A549 (cell line): ENCODE results near the gene EPC2. TPM values are rescaled to one million over a fixed set of nuclear protein-coding genes. Genes with fewer than 3 reads are reported as not detected.

Experiments
- ATAC-seq, 2 experiments: fragments of 200-7000 bp in 1 of 2; fragments of >200 bp in 1 of 2; cut with Nextera tagmentation in 1 of 2; cut with Tn5 transposase in 1 of 2; 3 replicates each; pipeline versions ENCODE4 v1.8.0 to v1.9.1; 2018 to 2020; ENCODE audit warnings: mild to moderate bottlenecking in 1 of 2, moderate library complexity in 1 of 2
- CTCF ChIA-PET: fragments of 300-600 bp; sonication (Branson Sonifier 250); formaldehyde crosslinking; extraction: SDS; loops from one replicate; lab custom pipeline; 2021; ENCODE audit warnings: antibody characterized with exemption, inconsistent platforms; lab: Yijun Ruan, JAX
- POLR2A ChIA-PET: fragments of 350-600 bp; formaldehyde crosslinking; extraction: SDS; loops from one replicate; lab custom pipeline; 2021; ENCODE audit warnings: antibody characterized with exemption, inconsistent platforms; lab: Yijun Ruan, JAX
- DNase-seq, 2 experiments: peaks; one replicate each; pipeline versions ENCODE4 v3.0.0 to v3.0.0-alpha.2; 2011 to 2016; ENCODE audit warnings: low read depth in 1 of 2, low spot score in 1 of 2
- FAIRE-seq: peaks from 2 replicates; lab custom pipeline; 2011; peaks lifted over from hg19 to GRCh38; lab: Jason Lieb, UNC
- H3K27ac ChIP-seq, 2 experiments: fragments of >200 bp; sonication (Bioruptor Twin); formaldehyde crosslinking; 3 replicates each; pipeline ENCODE4 v1.5.1; 2016 to 2017
- H3K4me1 ChIP-seq: fragments of >200 bp; sonication (Bioruptor Twin); formaldehyde crosslinking; 3 replicates; pipeline ENCODE4 v1.6.1; 2016
- H3K4me2 ChIP-seq: fragments of >200 bp; sonication (Bioruptor Twin); formaldehyde crosslinking; 3 replicates; pipeline ENCODE4 v1.6.1; 2016
- H3K4me3 ChIP-seq: fragments of >200 bp; sonication (Bioruptor Twin); formaldehyde crosslinking; 3 replicates; pipeline ENCODE4 v1.5.1; 2016
- H3K9me3 ChIP-seq: fragments of >200 bp; sonication (Bioruptor Twin); formaldehyde crosslinking; 3 replicates; pipeline ENCODE4 v1.6.1; 2016
- BCL3 ChIP-seq: fragments of >200 bp; sonication (Bioruptor Twin); formaldehyde crosslinking; IDR thresholded peaks from 3 replicates; pipeline ENCODE4 v1.6.1; 2016
- CBX2 ChIP-seq: fragments of 200-600 bp; sonication (generic); IDR thresholded peaks from 2 replicates; pipeline ENCODE4 v1.6.1; 2016; ENCODE audit warnings: low read depth, mild to moderate bottlenecking, borderline replicate concordance
- CHD2 ChIP-seq: fragments of 150-350 bp; IDR thresholded peaks from 2 replicates; pipeline ENCODE4 v1.6.1; 2014; ENCODE audit warnings: low read length; ENCODE audit not compliant: partially characterized antibody
- CTCF ChIP-seq: fragments of >200 bp; sonication (Bioruptor Twin); formaldehyde crosslinking; IDR thresholded peaks from 3 replicates; pipeline ENCODE4 v1.5.1; 2016
- EHF ChIP-seq: fragments of 250-450 bp; sonication (Bioruptor Pico); IDR thresholded peaks from 2 replicates; pipeline ENCODE4 v1.5.0; 2020; ENCODE audit warnings: mild to moderate bottlenecking
- EHMT2 ChIP-seq: fragments of 200-600 bp; sonication (generic); IDR thresholded peaks from 2 replicates; pipeline ENCODE4 v1.6.1; 2016; ENCODE audit warnings: antibody characterized with exemption, low read depth, mild to moderate bottlenecking, moderate library complexity
- EP300 ChIP-seq, 2 experiments: fragments of >200 bp; sonication (Bioruptor Twin); formaldehyde crosslinking; IDR thresholded peaks; 2 replicates in 1 of 2; 3 replicates in 1 of 2; pipeline ENCODE4 v1.6.1; 2016 to 2017
- FOSB ChIP-seq: fragments of 250-450 bp; sonication (Bioruptor Pico); IDR thresholded peaks from 2 replicates; pipeline ENCODE4 v1.5.0; 2020; ENCODE audit warnings: mild to moderate bottlenecking, moderate library complexity
- FOSL2 ChIP-seq, 2 experiments: fragments of 450-650 bp in 1 of 2; fragments of >200 bp in 1 of 2; sonication (Bioruptor Twin) in 1 of 2; formaldehyde crosslinking; IDR thresholded peaks; 2 replicates each; pipeline versions ENCODE4 v1.5.0 to v1.6.1; 2016 to 2020; ENCODE audit warnings: mild to moderate bottlenecking in 1 of 2, moderate library complexity in 1 of 2
- GATA3 ChIP-seq: IDR thresholded peaks from 2 replicates; pipeline ENCODE4 v1.6.1; 2012; ENCODE audit warnings: borderline replicate concordance
- HDAC2 ChIP-seq: fragments of 200-600 bp; sonication (generic); IDR thresholded peaks from 2 replicates; pipeline ENCODE4 v1.6.1; 2016
- HEYL ChIP-seq: fragments of 250-450 bp; sonication (Bioruptor Pico); IDR thresholded peaks from 2 replicates; pipeline ENCODE4 v1.8.0; 2021; ENCODE audit warnings: mild to moderate bottlenecking, moderate library complexity
- HMGXB4 ChIP-seq: fragments of 250-450 bp; sonication (Bioruptor Pico); IDR thresholded peaks from 2 replicates; pipeline ENCODE4 v1.5.0; 2021; ENCODE audit warnings: mild to moderate bottlenecking, moderate library complexity, borderline replicate concordance
- HOXB13 ChIP-seq: fragments of 250-450 bp; sonication (Bioruptor Pico); IDR thresholded peaks from 2 replicates; pipeline ENCODE4 v1.5.0; 2020; ENCODE audit warnings: low read depth, mild to moderate bottlenecking, moderate library complexity
- HOXB5 ChIP-seq: fragments of 250-450 bp; sonication (Bioruptor Pico); IDR thresholded peaks from 2 replicates; pipeline ENCODE4 v1.5.0; 2020; ENCODE audit warnings: mild to moderate bottlenecking, moderate library complexity
- JUN ChIP-seq, 2 experiments: fragments of >200 bp; sonication (Bioruptor Twin); formaldehyde crosslinking; IDR thresholded peaks; 2 replicates in 1 of 2; 3 replicates in 1 of 2; pipeline ENCODE4 v1.6.1; 2016 to 2017
- KDM1A ChIP-seq: fragments of 200-600 bp; sonication (generic); IDR thresholded peaks from 2 replicates; pipeline ENCODE4 v1.6.1; 2016; ENCODE audit warnings: low read depth, mild to moderate bottlenecking
- MAX ChIP-seq: IDR thresholded peaks from 2 replicates; pipeline ENCODE4 v1.6.1; 2012
- MAZ ChIP-seq: fragments of 150-350 bp; IDR thresholded peaks from 2 replicates; pipeline ENCODE4 v1.6.1; 2014; ENCODE audit warnings: antibody characterized with exemption, low read depth, low read length, borderline replicate concordance
- NR3C1 ChIP-seq: fragments of >200 bp; sonication (Bioruptor Twin); formaldehyde crosslinking; IDR thresholded peaks from 3 replicates; pipeline ENCODE4 v1.6.1; 2017
- PBX3 ChIP-seq: IDR thresholded peaks from 2 replicates; pipeline ENCODE4 v1.6.1; 2012
- PHF8 ChIP-seq: fragments of 200-600 bp; sonication (generic); IDR thresholded peaks from 2 replicates; pipeline ENCODE4 v1.6.1; 2016; ENCODE audit warnings: low read depth, mild to moderate bottlenecking, antibody characterized with exemption, moderate library complexity, borderline replicate concordance
- POLR2A ChIP-seq: IDR thresholded peaks from 2 replicates; pipeline ENCODE4 v1.6.1; 2012; ENCODE audit warnings: mild to moderate bottlenecking, low read length
- RAD21 ChIP-seq, 2 experiments: fragments of >200 bp in 1 of 2; sonication (Bioruptor Twin) in 1 of 2; formaldehyde crosslinking in 1 of 2; IDR thresholded peaks in 1 of 2; conservative IDR thresholded peaks in 1 of 2; 2 replicates in 1 of 2; 3 replicates in 1 of 2; pipeline ENCODE4 v1.6.1; 2012 to 2018; ENCODE audit warnings: inconsistent platforms in 1 of 2
- RARB ChIP-seq: fragments of 250-450 bp; sonication (Bioruptor Pico); IDR thresholded peaks from 2 replicates; pipeline ENCODE4 v1.8.0; 2021; ENCODE audit warnings: mild to moderate bottlenecking, moderate library complexity
- RCOR1 ChIP-seq: fragments of 150-350 bp; IDR thresholded peaks from 2 replicates; pipeline ENCODE4 v1.6.1; 2014; ENCODE audit warnings: antibody characterized with exemption, low read length, low read depth
- TFCP2L1 ChIP-seq: fragments of 250-450 bp; sonication (Bioruptor Pico); IDR thresholded peaks from 2 replicates; pipeline ENCODE4 v1.5.0; 2021; ENCODE audit warnings: mild to moderate bottlenecking
- USF2 ChIP-seq: fragments of 450-650 bp; IDR thresholded peaks from 2 replicates; pipeline ENCODE4 v1.6.1; 2014; ENCODE audit warnings: antibody characterized with exemption
- ZFP36 ChIP-seq: fragments of 450-650 bp; IDR thresholded peaks from 2 replicates; pipeline ENCODE4 v1.6.1; 2014; ENCODE audit warnings: borderline replicate concordance; ENCODE audit not compliant: partially characterized antibody
- ZNF302 ChIP-seq: fragments of 250-450 bp; sonication (Bioruptor Pico); IDR thresholded peaks from 2 replicates; pipeline ENCODE4 v1.9.0; 2021; ENCODE audit warnings: inconsistent platforms, mild to moderate bottlenecking, moderate library complexity
- ZSCAN20 ChIP-seq: fragments of 250-450 bp; sonication (Bioruptor Pico); IDR thresholded peaks from 2 replicates; pipeline ENCODE4 v1.8.0; 2022; ENCODE audit warnings: mild to moderate bottlenecking, moderate library complexity
- WGBS: methylation state at CpG from one replicate; pipeline ENCODE4 v1.1.6; 2017; ENCODE audit errors: missing lambda C conversion rate; 5-methylcytosine and 5-hydroxymethylcytosine counted together
- polyA plus RNA-seq, 4 experiments: library from polyadenylated mRNA; depleted of rRNA in 3 of 4; stranded (reverse); fragments of >200 nt; fragmentation: RNase III in 1 of 4; extraction: RNeasy Plus Mini Kit Qiagen cat#74134 plus additional on column Dnase treatment in 1 of 4; gene quantifications; 2 replicates in 3 of 4; 3 replicates in 1 of 4; pipeline ENCODE4 v1.2.3, GENCODE V29; 2011 to 2017

EPC2 gene
- polyA plus RNA-seq, 2 of the 4 experiments (the other 2 are of a cell fraction) = 8.8 to 23.0 TPM

- peaks cover 11% of the 10 kb centered on the region for H3K4me1 ChIP-seq
- no peaks in the 10 kb centered on the region for H3K9me3 ChIP-seq
- ATAC-seq = peak; percentile 71 to 86
- peak overlapping the region; percentile 79 for H3K4me3 ChIP-seq
- peak overlapping the region; percentile 74 for H3K4me2 ChIP-seq
- no peak for FAIRE-seq
- ChIA-PET CTCF (interaction anchor here (0.7 to 1.3 kb wide), 2 partner anchors 26 to 116 kb away, joined by 3 to 4 read pairs; no protein-coding TSS in a partner anchor), POLR2A (interaction anchor here (0.6 to 1.0 kb wide), 4 partner anchors 15 to 624 kb away, joined by 3 to 4 read pairs (median 3); partner anchors contain the start of genes MBD5 and ORC4)
- WGBS = under 1% methylated on average over 28 of the region's 69 CpGs
- no peak for TF ChIP-seq EHMT2
- no peak for TF ChIP-seq ZSCAN20 (CRISPR knock-in tag)
- TF ChIP-seq KDM1A = no peak
- peak; percentile 54 to 60; a peak in 2 of 5 replicates for TF ChIP-seq JUN (IDR thresholded peaks at IDR 0.05)
- TF ChIP-seq EP300 (IDR thresholded peaks at IDR 0.05) = no peak
- TF ChIP-seq RARB (CRISPR knock-in tag) = no peak
- peak in 1 of 2 experiments; percentile 22; a peak in 2 of 5 replicates for TF ChIP-seq RAD21 (conservative IDR thresholded peaks at IDR 0.05 in 1 of 2, IDR thresholded peaks at IDR 0.05 in 1 of 2)
- TF ChIP-seq PBX3 = no peak
- no peak for TF ChIP-seq FOSB (CRISPR knock-in tag)
- no peak for TF ChIP-seq MAZ
- no peak for TF ChIP-seq HOXB13 (CRISPR knock-in tag)
- TF ChIP-seq HMGXB4 (CRISPR knock-in tag) = no peak
- no peak for TF ChIP-seq CBX2
- TF ChIP-seq HDAC2 = no peak
- TF ChIP-seq HEYL (CRISPR knock-in tag) = no peak
- TF ChIP-seq CTCF = no peak
- TF ChIP-seq ZNF302 (CRISPR knock-in tag) = no peak
- TF ChIP-seq FOSL2 (IDR thresholded peaks at IDR 0.05) = no peak
- TF ChIP-seq FOSL2 (CRISPR knock-in tag; IDR thresholded peaks at IDR 0.05) = no peak
- TF ChIP-seq MAX = 0 out of 2 replicates have a peak, but pooled peaks have one; percentile 11
- no peak for TF ChIP-seq EHF (CRISPR knock-in tag)
- 0 out of 2 replicates have a peak, but pooled peaks have one; percentile 12 for TF ChIP-seq POLR2A
- no peak for TF ChIP-seq USF2
- no peak for TF ChIP-seq CHD2
- TF ChIP-seq GATA3 = 0 out of 2 replicates have a peak, but pooled peaks have one; percentile 16
- no peak for TF ChIP-seq NR3C1
- no peak for TF ChIP-seq HOXB5 (CRISPR knock-in tag)
- no peak for TF ChIP-seq RCOR1
- TF ChIP-seq PHF8 = no peak
- TF ChIP-seq BCL3 = peak; percentile 46; the same call in 1 of the 3 replicates
- TF ChIP-seq TFCP2L1 = no peak
- TF ChIP-seq ZFP36 = no peak
- DNase-seq = peak; percentile 66 to 91
- H3K27ac ChIP-seq = peak overlapping the region; percentile 98 to 100
Measured at GRCh38 chr2:148644883-148645538, 460 bp downstream of the EPC2 start.
